Gastrocnemius medialis (tissue), 4 donors: Measurements from ENCODE around the gene LRFN3. TPM values are rescaled to one million over a fixed set of nuclear protein-coding genes. Genes with fewer than 3 reads are reported as not detected.

ENCODE experiments used
- ATAC-seq, 2 donors: fragments of 150-250 bp; one replicate each; pipeline ENCODE4 v1.9.1; 2016
- DNase-seq, 2 donors: peaks; one replicate each; pipeline ENCODE4 v3.0.0-alpha.2; 2019
- H3K27ac ChIP-seq, 4 donors: fragments of 200-600 bp; sonication (generic); 1 replicate in 1 of 4; 2 replicates in 3 of 4; pipeline ENCODE4 v1.5.1; 2016 to 2018; ENCODE audit warnings: mild to moderate bottlenecking in 2 of 4, moderate library complexity in 1 of 4
- H3K27me3 ChIP-seq, 3 donors: fragments of 200-600 bp; sonication (generic) in 2 of 3; 1 replicate in 1 of 3; 2 replicates in 2 of 3; pipeline versions ENCODE4 v1.5.1 to v1.6.0; 2016 to 2019; ENCODE audit warnings: mild to moderate bottlenecking in 1 of 3, moderate library complexity in 1 of 3
- H3K36me3 ChIP-seq, 2 donors: fragments of 200-600 bp; sonication (generic) in 1 of 2; one replicate each; pipeline ENCODE4 v1.5.1; 2017 to 2018
- H3K4me1 ChIP-seq, 2 donors: fragments of 200-600 bp; sonication (generic) in 1 of 2; one replicate each; pipeline ENCODE4 v1.5.1; 2016 to 2017; ENCODE audit warnings: mild to moderate bottlenecking in 2 of 2
- H3K4me3 ChIP-seq, 4 donors: fragments of 200-600 bp; sonication (generic) in 3 of 4; 1 replicate in 1 of 4; 2 replicates in 3 of 4; pipeline ENCODE4 v1.5.1; 2016 to 2019; ENCODE audit warnings: mild to moderate bottlenecking in 2 of 4
- H3K9me3 ChIP-seq, 3 donors: fragments of 200-600 bp; sonication (generic) in 2 of 3; 1 replicate in 1 of 3; 2 replicates in 2 of 3; pipeline ENCODE4 v1.5.1; 2016 to 2019
- CTCF ChIP-seq, 5 experiments: fragments of 450-650 bp in 3 of 5; fragments of 200-600 bp in 2 of 5; sonication (generic) in 2 of 5; IDR thresholded peaks in 4 of 5; conservative IDR thresholded peaks in 1 of 5; 1 replicate in 4 of 5; 2 replicates in 1 of 5; pipeline ENCODE4 v1.5.1; 2016 to 2019; ENCODE audit warnings: antibody characterized with exemption in 5 of 5, mild to moderate bottlenecking in 3 of 5, moderate library complexity in 3 of 5
- POLR2A ChIP-seq, 2 donors: fragments of 450-650 bp; IDR thresholded peaks; one replicate each; pipeline ENCODE4 v1.6.1; 2017; ENCODE audit warnings: antibody characterized with exemption in 2 of 2, mild to moderate bottlenecking in 2 of 2, moderate library complexity in 2 of 2
- in situ Hi-C, 4 donors: fragments of 200-750 bp; cut with MboI; loops; one replicate each; pipeline versions ENCODE4 v1.15.0 to v1.8.0; 2017; ENCODE audit warnings: low sequenced_read_pairs in 4 of 4
- intact Hi-C: fragments of 100-400 bp; cut with DNase I; formaldehyde crosslinking; loops from one replicate; pipeline ENCODE4 v1.15.1; 2023; ENCODE audit warnings: low total_unique reads
- total RNA-seq, 4 donors: library from RNA; depleted of rRNA; stranded (reverse); fragments of >200 nt; gene quantifications; one replicate each; pipeline versions ENCODE4 v1.1.0 to v1.2.3, GENCODE V29; 2016

The LRFN3 gene
- total RNA-seq, 4 donors from 2014 or later, result 7.4 to 18.2 (median 12.8) TPM

DNA sequence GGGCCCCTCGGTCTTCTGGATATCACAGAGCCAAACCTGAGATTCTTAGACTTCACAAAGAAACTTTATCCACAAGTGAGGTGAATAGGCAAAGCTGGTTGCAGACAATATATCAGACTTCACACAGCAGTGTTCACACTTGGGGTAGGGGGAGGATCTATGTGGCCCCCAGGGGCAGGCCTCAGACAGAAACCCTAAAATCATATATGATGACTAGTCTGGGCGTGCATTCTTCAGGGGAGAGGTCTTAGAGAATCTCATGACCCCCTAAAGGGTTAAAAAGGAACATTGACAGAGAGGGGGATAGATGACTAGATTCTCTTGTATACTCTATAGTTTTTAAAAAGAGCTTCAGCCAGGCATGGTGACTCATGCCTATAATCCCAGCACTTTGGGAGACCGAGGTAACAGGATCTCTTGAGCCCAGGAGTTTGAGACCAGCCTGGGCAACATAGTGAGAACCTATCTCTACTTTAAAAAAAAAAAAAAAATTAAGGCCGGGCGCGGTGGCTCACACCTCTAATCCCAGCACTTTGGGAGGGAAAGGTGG is 30.9 kb upstream of the LRFN3 start:
- in situ Hi-C loops, result no loop called here
- DNase-seq (no peak), ATAC-seq (no peak)
- TF ChIP-seq CTCF (IDR thresholded peaks at IDR 0.05 in 4 of 5, conservative IDR thresholded peaks at IDR 0.05 in 1 of 5), result no peak
- TF ChIP-seq POLR2A (IDR thresholded peaks at IDR 0.05), result no peak
- intact Hi-C loops, result no loop called here
- Histone ChIP-seq H3K27me3 (peaks cover 0 to 2% (median 0%) of the 10 kb centered on the region in 3 donors), H3K4me3 (no peak overlapping the region), H3K4me1 (peaks cover 0 to 5% of the 10 kb centered on the region in 2 donors), H3K9me3 (no peaks in the 10 kb centered on the region), H3K27ac (peak overlapping the region in 1 of 4 donors; percentile 10), H3K36me3 (no peaks in the 10 kb centered on the region)

- no peak for TF ChIP-seq POLR2A (IDR thresholded peaks at IDR 0.05)
- no peak for TF ChIP-seq CTCF (IDR thresholded peaks at IDR 0.05 in 4 of 5, conservative IDR thresholded peaks at IDR 0.05 in 1 of 5)
Measured at GRCh38 chr19:35907377-35907745, 28.8 kb upstream of the LRFN3 start.

GRCh38 chr19:35908010-35908441 is 28.1 kb upstream of the LRFN3 start, which contains the start of gene TYROBP:
TYROBP (minus strand) TSS chr19:35908295; CDS start chr19:35908228, 67 bp downstream.
- TF ChIP-seq CTCF (IDR thresholded peaks at IDR 0.05 in 4 of 5, conservative IDR thresholded peaks at IDR 0.05 in 1 of 5) (no peak), POLR2A (IDR thresholded peaks at IDR 0.05) (peak; percentile 11 to 36)
- intact Hi-C loops, result no loop called here
- in situ Hi-C loops, result no loop called here
- Histone ChIP-seq H3K27me3 (peaks cover 0 to 2% (median 0%) of the 10 kb centered on the region in 3 donors), H3K9me3 (no peaks in the 10 kb centered on the region), H3K4me3 (peak within 1 kb of the TSS in 1 of 4 donors; percentile 32), H3K27ac (peak within 1 kb of the TSS in 1 of 4 donors; percentile 14), H3K36me3 (no peaks in the 10 kb centered on the region), H3K4me1 (no peaks in the 10 kb centered on the region)
- DNase-seq, result no peak
- no peak for ATAC-seq

More at GRCh38 chr19:35907377-35907745, 28.8 kb upstream of the LRFN3 start:
- in situ Hi-C loops (no loop called here), intact Hi-C loops (no loop called here)
- Histone ChIP-seq H3K4me3 (peak overlapping the region in 1 of 4 donors; percentile 32), H3K9me3 (no peaks in the 10 kb centered on the region), H3K36me3 (no peaks in the 10 kb centered on the region), H3K27me3 (peaks cover 0 to 2% (median 0%) of the 10 kb centered on the region in 3 donors), H3K4me1 (no peaks in the 10 kb centered on the region), H3K27ac (peak overlapping the region in 1 of 4 donors; percentile 10)
- no peak for DNase-seq
- no peak for ATAC-seq

DNA sequence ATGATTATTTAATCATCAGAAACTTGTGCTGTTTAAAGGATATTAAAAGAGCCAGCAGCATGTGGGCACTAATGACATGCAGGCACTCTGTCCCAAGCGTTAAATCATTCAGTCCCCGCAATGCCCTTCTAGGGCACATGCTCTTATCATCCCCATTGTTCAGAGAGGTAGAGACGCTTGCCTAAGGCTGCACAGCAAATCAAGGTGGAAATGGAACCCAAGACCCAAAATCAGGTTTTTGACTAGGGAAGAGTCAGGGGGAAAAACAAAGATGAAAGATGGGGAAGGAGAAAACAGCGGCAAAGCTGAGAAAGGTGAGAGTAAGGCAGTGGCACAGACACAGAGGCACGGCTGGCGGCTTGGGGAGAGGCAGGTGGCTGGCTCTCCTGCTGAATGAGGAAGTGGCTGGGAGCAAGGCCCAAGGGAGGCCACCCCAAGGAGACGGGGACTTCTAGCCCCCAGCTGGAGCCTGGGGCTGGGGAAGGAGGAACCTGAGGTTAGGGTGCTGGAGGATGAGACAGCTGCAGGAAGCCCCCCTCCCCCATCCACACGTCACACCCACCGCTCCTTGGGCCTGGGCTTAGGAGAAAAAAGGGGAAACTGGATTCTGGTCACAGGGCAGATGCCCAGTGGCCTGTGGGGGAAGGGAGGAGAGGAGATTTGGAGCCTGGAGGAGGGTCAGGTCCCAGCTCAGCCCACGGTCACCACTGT is 27.0 kb upstream of the LRFN3 start:
- no peak overlapping the region for H3K4me3 ChIP-seq
- no peaks in the 10 kb centered on the region for H3K4me1 ChIP-seq
- intact Hi-C loops, result no loop called here
- peak; percentile 50 to 66 for DNase-seq
- in situ Hi-C loops, result no loop called here
- H3K36me3 ChIP-seq, result no peaks in the 10 kb centered on the region
- TF ChIP-seq POLR2A (IDR thresholded peaks at IDR 0.05) (no peak), CTCF (IDR thresholded peaks at IDR 0.05 in 4 of 5, conservative IDR thresholded peaks at IDR 0.05 in 1 of 5) (no peak)
- H3K27ac ChIP-seq, result peak overlapping the region in 1 of 4 donors; percentile 14
- no peaks in the 10 kb centered on the region for H3K9me3 ChIP-seq
- ATAC-seq, result peak in 1 of 2 donors; percentile 41
- H3K27me3 ChIP-seq, result peaks cover 0 to 2% (median 0%) of the 10 kb centered on the region in 3 donors
